Brain microvascular endothelial cell (primary cell): ENCODE data around the gene TIAM2.

ENCODE experiments used
- DNase-seq: peaks from one replicate; pipeline ENCODE4 v3.0.0-alpha.2; 2020
- H3K27ac ChIP-seq: fragments of 250-450 bp; sonication (Bioruptor Pico); 2 replicates; pipeline ENCODE4 v1.5.1; 2020; ENCODE audit warnings: mild to moderate bottlenecking, moderate library complexity
- H3K27me3 ChIP-seq: fragments of 250-450 bp; sonication (Bioruptor Pico); replicated peaks from 2 replicates; pipeline ENCODE4 v1.5.1; 2020; ENCODE audit warnings: mild to moderate bottlenecking
- H3K36me3 ChIP-seq: fragments of 250-450 bp; sonication (Bioruptor Pico); replicated peaks from 2 replicates; pipeline ENCODE4 v1.5.1; 2020; ENCODE audit warnings: mild to moderate bottlenecking
- H3K4me3 ChIP-seq: 2 replicates; pipeline ENCODE4 v1.5.1; 2011; ENCODE audit warnings: low read depth, mild to moderate bottlenecking, control low read depth, low read length, moderate library complexity
- CTCF ChIP-seq: IDR thresholded peaks from 2 replicates; pipeline ENCODE4 v1.5.1; 2011; ENCODE audit warnings: low read depth, mild to moderate bottlenecking, moderate library complexity, low read length, control low read depth, inconsistent platforms; ENCODE audit errors: missing control alignments
- in situ Hi-C: cut with HindIII; loops from 2 replicates; pipeline ENCODE4 v1.10.0; 2017; ENCODE audit warnings: low sequenced_read_pairs, low pct_ligation_motif_present

TIAM2 gene

GRCh38 chr6:155038527-155038926 lies 43.4 kb downstream of the TIAM2 start:
- no peak overlapping the region for H3K27ac ChIP-seq
- H3K27me3 ChIP-seq: no peaks in the 10 kb centered on the region
- H3K4me3 ChIP-seq: no peak overlapping the region
- TF ChIP-seq CTCF: no peak
- no peak for DNase-seq
- no peaks in the 10 kb centered on the region for H3K36me3 ChIP-seq
- in situ Hi-C loops: no loop called here

DNA sequence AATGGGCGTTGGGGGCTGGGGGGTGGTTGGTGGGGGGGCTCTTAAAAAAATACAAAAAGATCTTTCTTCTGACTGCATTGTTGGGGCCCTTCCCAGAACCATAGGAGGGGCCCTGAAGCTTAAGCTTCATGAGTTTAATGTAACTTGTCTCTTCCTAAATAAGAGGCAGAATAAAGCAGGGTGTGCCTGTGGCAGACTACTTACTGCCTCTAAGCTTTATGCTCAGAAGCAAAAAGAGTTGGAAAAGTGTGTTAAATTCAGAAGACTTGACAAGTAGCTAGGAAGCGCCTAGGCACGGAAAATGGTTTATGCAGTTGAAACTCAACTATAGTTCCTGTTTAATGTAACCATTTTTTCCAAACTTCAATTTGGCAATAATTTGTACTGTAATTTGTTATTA lies 44.5 kb downstream of the TIAM2 start:
- in situ Hi-C loops: no loop called here
- Histone ChIP-seq H3K36me3 (no peaks in the 10 kb centered on the region), H3K27me3 (no peaks in the 10 kb centered on the region), H3K4me3 (no peak overlapping the region), H3K27ac (no peak overlapping the region)
- no peak for DNase-seq
- no peak for TF ChIP-seq CTCF

DNA sequence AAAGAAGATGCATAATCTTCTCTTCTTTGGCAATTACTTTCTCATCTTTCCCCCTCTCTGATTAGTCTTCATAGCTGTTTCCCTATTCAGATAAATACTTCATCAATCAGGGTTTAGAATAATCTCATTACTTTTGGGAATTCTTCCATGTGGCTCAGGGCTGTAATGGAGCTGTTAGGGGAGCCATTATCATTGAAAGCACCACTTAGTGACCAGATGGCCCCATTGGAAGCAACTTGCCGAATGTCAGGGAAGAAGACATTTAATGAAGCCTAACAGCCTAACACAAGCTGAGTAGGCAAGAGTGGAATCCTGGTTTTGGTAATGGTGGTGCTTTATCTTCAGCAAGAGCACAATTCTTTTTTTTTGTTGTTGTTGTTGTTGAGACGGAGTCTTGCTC lies 45.0 kb downstream of the TIAM2 start:
- TF ChIP-seq CTCF: no peak
- in situ Hi-C loops: no loop called here
- H3K27me3 ChIP-seq: no peaks in the 10 kb centered on the region
- no peak overlapping the region for H3K4me3 ChIP-seq
- DNase-seq: no peak
- no peaks in the 10 kb centered on the region for H3K36me3 ChIP-seq
- H3K27ac ChIP-seq: no peak overlapping the region

DNA sequence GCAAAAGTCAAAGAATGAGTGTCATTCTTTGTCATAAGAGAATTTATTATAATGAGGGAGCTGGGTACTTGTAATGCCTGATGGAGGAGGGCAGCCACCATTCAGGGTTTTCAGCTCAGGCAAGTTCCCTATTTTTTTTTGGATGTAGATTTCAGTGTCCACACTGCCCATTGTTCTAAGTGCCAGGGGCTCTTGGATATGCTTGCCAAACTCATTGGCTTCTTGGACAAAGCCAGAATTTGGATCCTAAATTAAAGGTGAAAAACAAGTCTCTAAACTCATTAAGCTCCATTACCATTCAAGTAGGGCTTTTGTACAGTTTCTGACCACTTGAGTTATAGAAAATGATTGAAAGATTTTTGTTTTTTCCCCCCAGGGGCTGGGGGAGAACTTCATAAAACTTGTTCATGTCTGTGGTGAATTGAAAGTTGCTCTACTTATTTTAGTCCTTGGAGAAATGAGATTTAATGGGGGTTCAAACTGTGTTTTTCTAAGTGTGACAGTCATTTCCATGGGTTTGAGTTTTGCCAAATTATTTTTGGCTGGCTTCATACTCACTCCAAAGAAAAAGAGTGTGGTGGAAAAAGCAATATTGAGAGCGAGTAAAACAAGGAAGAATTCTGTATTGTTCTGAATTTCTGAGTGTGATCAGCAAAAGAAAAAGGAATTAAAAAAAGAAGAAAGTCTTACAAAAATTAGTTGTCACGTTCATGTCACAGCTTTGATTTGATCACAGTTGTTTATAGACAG lies 46.0 kb downstream of the TIAM2 start:
- no peaks in the 10 kb centered on the region for H3K36me3 ChIP-seq
- DNase-seq: no peak
- no peak for TF ChIP-seq CTCF
- no peaks in the 10 kb centered on the region for H3K27me3 ChIP-seq
- H3K27ac ChIP-seq: no peak overlapping the region
- no peak overlapping the region for H3K4me3 ChIP-seq
- in situ Hi-C loops: no loop called here

DNA sequence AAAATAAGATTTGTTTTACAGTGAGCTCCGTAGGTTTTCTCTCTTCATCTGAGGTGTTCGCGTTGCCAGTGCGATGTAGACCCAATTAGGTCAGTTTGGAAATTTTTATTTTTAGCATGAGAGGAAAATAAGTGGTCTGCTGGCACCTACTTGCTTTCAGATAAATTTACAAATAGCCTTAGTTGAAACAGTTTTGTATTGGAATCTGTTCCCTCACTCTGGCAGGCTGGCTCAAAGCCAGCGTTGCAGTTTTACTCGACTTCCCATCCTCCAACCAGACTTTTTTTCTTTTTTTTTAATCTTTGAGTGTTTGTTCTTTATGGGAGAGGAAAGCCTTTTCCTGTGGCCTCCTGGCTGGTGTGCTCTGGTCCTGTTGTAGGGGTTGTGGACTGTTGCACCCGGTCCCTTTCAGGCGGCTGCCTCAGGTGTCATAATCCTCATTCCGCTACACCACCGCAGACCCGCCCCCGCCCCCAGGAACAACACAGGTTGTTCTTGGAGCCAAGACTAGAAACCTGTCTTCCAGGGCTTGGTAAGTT lies 46.7 kb downstream of the TIAM2 start:
- in situ Hi-C loops: no loop called here
- no peak for DNase-seq
- H3K4me3 ChIP-seq: no peak overlapping the region
- no peaks in the 10 kb centered on the region for H3K36me3 ChIP-seq
- no peak overlapping the region for H3K27ac ChIP-seq
- no peaks in the 10 kb centered on the region for H3K27me3 ChIP-seq
- no peak for TF ChIP-seq CTCF

DNA sequence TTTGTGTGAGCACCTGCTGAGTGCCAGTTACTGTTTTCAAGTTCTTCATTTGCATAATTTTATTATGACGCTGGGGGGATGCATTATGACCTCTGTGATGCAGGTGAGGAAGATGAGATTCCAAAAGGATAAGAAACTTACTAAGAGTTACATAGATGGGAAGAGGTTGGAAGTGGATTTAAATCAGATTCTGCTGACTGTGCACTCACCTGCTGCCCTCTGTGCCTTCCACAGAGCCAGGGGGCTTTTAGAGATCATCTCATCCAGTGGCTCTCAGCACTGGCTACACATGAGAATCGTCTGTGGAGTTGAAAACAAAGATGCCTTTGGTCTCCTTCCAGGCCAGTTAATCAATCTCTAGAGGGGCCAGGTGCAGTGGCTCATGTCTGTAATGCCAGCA lies 47.9 kb downstream of the TIAM2 start:
- TF ChIP-seq CTCF: no peak
- Histone ChIP-seq H3K27ac (no peak overlapping the region), H3K27me3 (no peaks in the 10 kb centered on the region), H3K4me3 (no peak overlapping the region), H3K36me3 (no peaks in the 10 kb centered on the region)
- DNase-seq: no peak
- in situ Hi-C loops: no loop called here
